Body of pancreas (tissue), 4 donors: Measurements from ENCODE around the gene E2F1. TPM values are rescaled to one million over a fixed set of nuclear protein-coding genes. Genes with fewer than 3 reads are reported as not detected.

Experiments used
- ATAC-seq: fragments of 150-250 bp; one replicate; pipeline ENCODE4 v1.9.1; 2016
- DNase-seq, 4 donors: peaks; one replicate each; pipeline ENCODE4 v3.0.0-alpha.2; 2019
- H3K27ac ChIP-seq, 4 donors: fragments of 200-600 bp; sonication (generic); 1 replicate in 3 of 4; 2 replicates in 1 of 4; pipeline versions ENCODE4 v1.5.1 to v1.6.1; 2016 to 2019; ENCODE audit warnings: mild to moderate bottlenecking in 1 of 4, mixed read lengths in 1 of 4, moderate library complexity in 1 of 4
- H3K27me3 ChIP-seq, 2 donors: fragments of 200-600 bp; sonication (generic); one replicate each; pipeline ENCODE4 v1.6.0; 2016; ENCODE audit warnings: mild to moderate bottlenecking in 1 of 2
- H3K36me3 ChIP-seq, 2 donors: fragments of 200-600 bp; sonication (generic); replicated peaks in 1 of 2; 2 replicates each; pipeline ENCODE4 v1.5.1; 2016; ENCODE audit warnings: low read depth in 2 of 2; ENCODE audit not compliant: insufficient read depth in 1 of 2
- H3K4me1 ChIP-seq: fragments of 200-600 bp; sonication (generic); one replicate; pipeline ENCODE4 v1.6.0; 2016
- H3K4me3 ChIP-seq, 2 donors: fragments of 200-600 bp; sonication (generic); 1 replicate in 1 of 2; 2 replicates in 1 of 2; pipeline ENCODE4 v1.5.1; 2016 to 2019
- H3K9me3 ChIP-seq, 3 donors: fragments of 200-600 bp; sonication (generic); 1 replicate in 2 of 3; 2 replicates in 1 of 3; pipeline ENCODE4 v1.5.1; 2016
- POLR2A ChIP-seq, 3 donors: fragments of 450-650 bp; IDR thresholded peaks; one replicate each; pipeline ENCODE4 v1.6.1; 2016; ENCODE audit warnings: antibody characterized with exemption in 3 of 3, mild to moderate bottlenecking in 2 of 3
- WGBS, 2 donors: methylation state at CpG; one replicate each; pipeline ENCODE4 v1.1.5; 2017; 5-methylcytosine and 5-hydroxymethylcytosine counted together
- intact Hi-C: fragments of 100-400 bp; cut with DNase I; formaldehyde crosslinking; loops from one replicate; pipeline ENCODE4 v1.15.1; 2023
- total RNA-seq, 2 donors: library from RNA; depleted of rRNA; stranded (reverse); fragments of >200 nt; gene quantifications; one replicate each; pipeline ENCODE4 v1.1.0, GENCODE V29; 2016
- TF ChIP-seq, protein P1 (sequence below), 7 experiments: fragments of 450-650 bp in 4 of 7; fragments of 200-600 bp in 3 of 7; sonication (generic) in 3 of 7; IDR thresholded peaks; one replicate each; pipeline ENCODE4 v1.5.1; 2016 to 2019; ENCODE audit warnings: antibody characterized with exemption in 7 of 7

Gene E2F1
- total RNA-seq, 2 donors from 2014 or later, result 0.66 TPM; not detected in 1

DNA sequence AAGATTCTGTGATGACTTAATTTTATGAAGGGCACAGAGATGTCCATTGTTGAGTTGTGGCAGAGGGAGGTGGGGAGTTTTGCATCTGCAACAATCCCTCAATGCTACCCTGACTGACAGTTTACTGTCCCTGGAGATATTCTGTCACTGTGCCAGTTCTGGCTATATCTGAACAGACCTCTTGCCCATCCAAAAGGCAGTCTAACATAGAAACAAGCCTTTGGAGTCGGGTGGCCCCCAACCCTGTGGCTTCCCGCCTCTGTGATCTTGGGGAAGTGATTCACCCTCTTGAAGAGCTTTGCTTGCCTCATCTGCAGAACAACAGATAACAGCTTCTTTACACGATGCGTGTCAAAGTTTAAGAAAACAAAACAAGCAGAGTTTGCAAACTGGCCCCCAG, 3.8 kb upstream of the E2F1 start:
- intact Hi-C loops, result no loop called here
- H3K27ac ChIP-seq, result no peak overlapping the region
- WGBS, 2 donors, result 68 to 85% methylated on average over 4 of the region's 4 CpGs

DNA sequence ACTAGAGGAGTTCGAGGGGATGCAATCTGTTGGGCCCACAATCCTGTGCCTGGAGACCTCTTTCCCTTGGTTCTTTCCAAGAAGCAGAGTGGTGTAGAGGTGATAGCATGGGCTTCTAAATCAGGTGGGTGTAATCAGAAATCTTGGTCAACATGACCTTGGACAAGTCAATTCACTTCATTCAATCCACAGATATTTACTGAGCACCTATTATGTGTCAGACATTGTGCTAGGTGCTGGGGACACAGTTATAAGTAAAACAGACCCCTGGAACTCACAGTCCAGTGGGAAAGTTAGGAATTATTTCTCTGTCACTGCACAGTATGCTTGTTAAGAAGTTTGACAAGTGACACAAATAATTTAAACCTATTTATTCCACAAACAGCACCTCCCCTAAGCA, 3.3 kb upstream of the E2F1 start:
- H3K4me3 ChIP-seq, result no peak overlapping the region
- no peaks in the 10 kb centered on the region for H3K27me3 ChIP-seq
- peaks cover 27% of the 10 kb centered on the region for H3K4me1 ChIP-seq
- intact Hi-C loops, result no loop called here
- no peak for TF ChIP-seq POLR2A (IDR thresholded peaks at IDR 0.05)
- TF ChIP-seq, protein P1, sequence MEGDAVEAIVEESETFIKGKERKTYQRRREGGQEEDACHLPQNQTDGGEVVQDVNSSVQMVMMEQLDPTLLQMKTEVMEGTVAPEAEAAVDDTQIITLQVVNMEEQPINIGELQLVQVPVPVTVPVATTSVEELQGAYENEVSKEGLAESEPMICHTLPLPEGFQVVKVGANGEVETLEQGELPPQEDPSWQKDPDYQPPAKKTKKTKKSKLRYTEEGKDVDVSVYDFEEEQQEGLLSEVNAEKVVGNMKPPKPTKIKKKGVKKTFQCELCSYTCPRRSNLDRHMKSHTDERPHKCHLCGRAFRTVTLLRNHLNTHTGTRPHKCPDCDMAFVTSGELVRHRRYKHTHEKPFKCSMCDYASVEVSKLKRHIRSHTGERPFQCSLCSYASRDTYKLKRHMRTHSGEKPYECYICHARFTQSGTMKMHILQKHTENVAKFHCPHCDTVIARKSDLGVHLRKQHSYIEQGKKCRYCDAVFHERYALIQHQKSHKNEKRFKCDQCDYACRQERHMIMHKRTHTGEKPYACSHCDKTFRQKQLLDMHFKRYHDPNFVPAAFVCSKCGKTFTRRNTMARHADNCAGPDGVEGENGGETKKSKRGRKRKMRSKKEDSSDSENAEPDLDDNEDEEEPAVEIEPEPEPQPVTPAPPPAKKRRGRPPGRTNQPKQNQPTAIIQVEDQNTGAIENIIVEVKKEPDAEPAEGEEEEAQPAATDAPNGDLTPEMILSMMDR (IDR thresholded peaks at IDR 0.05), result no peak
- DNase-seq, result no peak
- H3K36me3 ChIP-seq, result no peaks in the 10 kb centered on the region
- whole genome bisulfite sequencing, 2 donors, result 92 to 100% methylated on average over 1 of the region's 1 CpG
- ATAC-seq, result no peak
- H3K27ac ChIP-seq, result no peak overlapping the region
- no peaks in the 10 kb centered on the region for H3K9me3 ChIP-seq

More for the DNA sequence above, 3.8 kb upstream of the E2F1 start:
- ATAC-seq, result no peak
- H3K4me3 ChIP-seq, result no peak overlapping the region
- H3K4me1 ChIP-seq, result peaks cover 23% of the 10 kb centered on the region
- TF ChIP-seq, protein P1 (IDR thresholded peaks at IDR 0.05), result no peak
- no peak for TF ChIP-seq POLR2A (IDR thresholded peaks at IDR 0.05)
- no peaks in the 10 kb centered on the region for H3K36me3 ChIP-seq
- DNase-seq, result no peak
- H3K9me3 ChIP-seq, result no peaks in the 10 kb centered on the region
- no peaks in the 10 kb centered on the region for H3K27me3 ChIP-seq

DNA sequence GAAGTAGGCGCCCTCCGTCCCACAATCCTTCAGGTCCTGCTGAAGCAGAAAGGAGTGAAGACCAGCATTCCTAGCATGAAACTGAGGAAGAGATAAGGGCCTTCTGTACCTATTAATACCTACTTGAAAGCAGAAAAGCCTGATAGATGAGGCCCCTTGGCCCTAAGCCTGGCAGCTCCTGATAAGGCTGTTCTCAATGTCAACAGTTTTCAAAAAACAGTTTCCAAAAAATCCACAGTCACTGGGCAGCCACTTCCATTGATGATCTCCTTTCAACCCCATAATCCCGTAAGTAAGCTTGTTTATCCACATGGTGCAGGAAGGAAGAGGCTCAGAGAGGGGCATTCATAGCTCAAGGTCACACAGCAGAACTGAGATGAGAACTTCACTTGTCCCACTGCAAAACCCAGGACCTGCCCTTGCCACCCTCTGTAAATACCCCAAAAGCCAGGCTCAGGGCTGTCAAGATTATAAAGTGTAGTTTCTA, 2.8 kb upstream of the E2F1 start:
- DNase-seq, result peak in 1 of 4 donors; percentile 39
- H3K27me3 ChIP-seq, result no peaks in the 10 kb centered on the region
- no peak overlapping the region for H3K4me3 ChIP-seq
- H3K4me1 ChIP-seq, result peaks cover 27% of the 10 kb centered on the region
- TF ChIP-seq, protein P1 (IDR thresholded peaks at IDR 0.05), result no peak
- TF ChIP-seq POLR2A (IDR thresholded peaks at IDR 0.05), result no peak
- intact Hi-C loops, result no loop called here
- no peaks in the 10 kb centered on the region for H3K9me3 ChIP-seq
- no peaks in the 10 kb centered on the region for H3K36me3 ChIP-seq
- H3K27ac ChIP-seq, result peak overlapping the region in 3 of 4 donors; percentile 30 to 51 (median 35)
- WGBS, 2 donors, result 31 to 55% methylated on average over 3 of the region's 3 CpGs
- no peak for ATAC-seq

GRCh38 chr20:33687993-33688937, 2.1 kb upstream of the E2F1 start:
- Histone ChIP-seq H3K27ac (peak overlapping the region in 3 of 4 donors; percentile 30 to 51 (median 35)), H3K4me3 (no peak overlapping the region), H3K9me3 (no peaks in the 10 kb centered on the region), H3K36me3 (no peaks in the 10 kb centered on the region), H3K4me1 (peaks cover 27% of the 10 kb centered on the region), H3K27me3 (no peaks in the 10 kb centered on the region)
- no peak for DNase-seq
- WGBS, 2 donors, result 77% methylated on average over 3 of the region's 3 CpGs
- intact Hi-C loops, result no loop called here
- no peak for ATAC-seq
- TF ChIP-seq, protein P1 (IDR thresholded peaks at IDR 0.05), result no peak
- no peak for TF ChIP-seq POLR2A (IDR thresholded peaks at IDR 0.05)
